ENCODE measurements around the gene DZIP1L. TPM values are rescaled to one million over a fixed set of nuclear protein-coding genes. Genes with fewer than 3 reads are reported as not detected.
"Not testable (repeated sequence)": the region's sequence is repeated elsewhere in the genome, so short reads cannot be mapped to it uniquely, and the experiment has no call there.

The DZIP1L gene
- 2.4 TPM for total RNA-seq

GRCh38 chr3:138114988-138115971 lies at the start of gene DZIP1L:
DZIP1L (minus strand) TSS chr3:138115608; CDS start chr3:138103971, 11,637 bp downstream.
- ATAC-seq, result peak; percentile 77

- no peak for ATAC-seq
Observed at GRCh38 chr3:138165061-138165460, 49.7 kb upstream of the DZIP1L start.

- ATAC-seq, result no peak
Observed at GRCh38 chr3:138157743-138158142, 42.3 kb upstream of the DZIP1L start.

GRCh38 chr3:138154534-138154933 lies 39.1 kb upstream of the DZIP1L start:
- ATAC-seq, result no peak

GRCh38 chr3:138148503-138148902 lies 33.1 kb upstream of the DZIP1L start:
- no peak for ATAC-seq

GRCh38 chr3:138142181-138142580 lies 26.8 kb upstream of the DZIP1L start:
- ATAC-seq, result not testable (repeated sequence)

GRCh38 chr3:138140940-138141339 lies 25.5 kb upstream of the DZIP1L start:
- ATAC-seq, result no peak

- ATAC-seq, result no peak
Observed at GRCh38 chr3:138139691-138140090, 24.3 kb upstream of the DZIP1L start.

- no peak for ATAC-seq
Observed at GRCh38 chr3:138137861-138138260, 22.5 kb upstream of the DZIP1L start.

GRCh38 chr3:138136201-138136600 lies 20.8 kb upstream of the DZIP1L start:
- no peak for ATAC-seq

GRCh38 chr3:138135833-138136194 lies 20.4 kb upstream of the DZIP1L start:
- no peak for ATAC-seq

GRCh38 chr3:138135146-138135832 lies 19.9 kb upstream of the DZIP1L start:
- ATAC-seq, result no peak

- no peak for ATAC-seq
Observed at GRCh38 chr3:138132239-138132638, 16.8 kb upstream of the DZIP1L start, which contains the start of gene A4GNT. A4GNT (minus strand) TSS chr3:138132390; CDS start chr3:138131256, 1,134 bp downstream.

- ATAC-seq, result no peak
Observed at GRCh38 chr3:138127636-138128365, 12.4 kb upstream of the DZIP1L start.

- ATAC-seq, result no peak
Observed at GRCh38 chr3:138125548-138126221, 10.3 kb upstream of the DZIP1L start.

- no peak for ATAC-seq
Observed at GRCh38 chr3:138124706-138125355, 9.4 kb upstream of the DZIP1L start.

GRCh38 chr3:138124188-138124587 lies 8.8 kb upstream of the DZIP1L start:
- no peak for ATAC-seq

- no peak for ATAC-seq
Observed at GRCh38 chr3:138119423-138119766, 4.0 kb upstream of the DZIP1L start.

- ATAC-seq, result peak; percentile 79
Observed at GRCh38 chr3:138118612-138119422, 3.4 kb upstream of the DZIP1L start.

- no peak for ATAC-seq
Observed at GRCh38 chr3:138114431-138114918, 933 bp downstream of the DZIP1L start.

- peak; percentile 43 for ATAC-seq
Observed at GRCh38 chr3:138113326-138113725, 2.1 kb downstream of the DZIP1L start.

Measured in esophagus mucosa (tissue), 1 donor.